WTC11 (cell line): ENCODE results near the gene FMC1. TPM values are rescaled to one million over a fixed set of nuclear protein-coding genes. Genes with fewer than 3 reads are reported as not detected.

ENCODE experiments used
- ATAC-seq: fragments of 200-7000 bp; cut with Tn5 transposase; 2 replicates; pipeline ENCODE4 v1.10.0; 2021; ENCODE audit warnings: mild to moderate bottlenecking, moderate library complexity
- CTCF ChIA-PET: fragments of 300-600 bp; sonication (Branson Sonifier 250); formaldehyde crosslinking; loops from one replicate; lab custom pipeline; 2021; ENCODE audit warnings: antibody characterized with exemption; lab: Charles Lee
- POLR2A ChIA-PET: fragments of 350-600 bp; sonication (Branson Sonifier 250); formaldehyde crosslinking; loops from one replicate; lab custom pipeline; 2021; ENCODE audit warnings: antibody characterized with exemption; lab: Charles Lee
- DNase-seq: peaks from one replicate; pipeline ENCODE4 v3.0.0; 2021; ENCODE audit warnings: low spot score
- H3K27ac Mint-ChIP-seq: 2 replicates; pipeline ENCODE4 v1.8.0; 2021; ENCODE audit warnings: mixed read lengths
- H3K27me3 Mint-ChIP-seq: 2 replicates; pipeline ENCODE4 v1.8.0; 2021; ENCODE audit warnings: low read depth, mild to moderate bottlenecking, moderate library complexity, mixed read lengths
- H3K36me3 Mint-ChIP-seq: 2 replicates; pipeline ENCODE4 v1.8.0; 2021; ENCODE audit warnings: mixed read lengths
- H3K4me1 Mint-ChIP-seq: 2 replicates; pipeline ENCODE4 v1.8.0; 2022; ENCODE audit warnings: mixed read lengths
- H3K4me3 Mint-ChIP-seq: 2 replicates; pipeline ENCODE4 v1.8.0; 2021; ENCODE audit warnings: mild to moderate bottlenecking, moderate library complexity, mixed read lengths
- H3K9me3 Mint-ChIP-seq: 2 replicates; pipeline ENCODE4 v1.8.0; 2021; ENCODE audit warnings: mixed read lengths
- AFF4 ChIP-seq: sonication (generic); formaldehyde crosslinking; IDR thresholded peaks from 2 replicates; pipeline ENCODE4 v1.8.1; 2023; ENCODE audit warnings: mild to moderate bottlenecking, missing genetic modification reagents, borderline replicate concordance
- AR ChIP-seq: fragments of 250-450 bp; sonication (Bioruptor Pico); IDR thresholded peaks from 2 replicates; pipeline ENCODE4 v1.9.0; 2021; ENCODE audit warnings: mild to moderate bottlenecking
- ATF6 ChIP-seq: sonication (generic); formaldehyde crosslinking; IDR thresholded peaks from 2 replicates; pipeline ENCODE4 v1.8.1; 2023; ENCODE audit warnings: mild to moderate bottlenecking, missing genetic modification reagents
- CREB1 ChIP-seq: sonication (generic); formaldehyde crosslinking; IDR thresholded peaks from 2 replicates; pipeline ENCODE4 v1.8.0; 2023; ENCODE audit warnings: mild to moderate bottlenecking, missing genetic modification reagents
- ERG ChIP-seq: fragments of 250-450 bp; sonication (Bioruptor Pico); IDR thresholded peaks from 2 replicates; pipeline ENCODE4 v1.8.0; 2021; ENCODE audit warnings: mild to moderate bottlenecking
- FOXP4 ChIP-seq: sonication (generic); formaldehyde crosslinking; IDR thresholded peaks from 2 replicates; pipeline ENCODE4 v1.8.0; 2022; ENCODE audit warnings: mild to moderate bottlenecking, missing genetic modification reagents
- NFYB ChIP-seq: sonication (generic); formaldehyde crosslinking; conservative IDR thresholded peaks from 2 replicates; pipeline ENCODE4 v1.8.0; 2022; ENCODE audit warnings: low read depth, missing genetic modification reagents
- PRDM15 ChIP-seq: sonication (generic); formaldehyde crosslinking; IDR thresholded peaks from 2 replicates; pipeline ENCODE4 v1.8.0; 2022; ENCODE audit warnings: missing genetic modification reagents
- RELA ChIP-seq: sonication (generic); formaldehyde crosslinking; IDR thresholded peaks from 2 replicates; pipeline ENCODE4 v1.8.1; 2022; ENCODE audit warnings: missing genetic modification reagents, mild to moderate bottlenecking, borderline replicate concordance
- USF1 ChIP-seq: sonication (generic); formaldehyde crosslinking; IDR thresholded peaks from 2 replicates; pipeline ENCODE4 v1.8.0; 2022; ENCODE audit warnings: mild to moderate bottlenecking, missing genetic modification reagents
- ZMAT4 ChIP-seq: fragments of 250-450 bp; sonication (Bioruptor Pico); IDR thresholded peaks from 2 replicates; pipeline ENCODE4 v1.9.0; 2021; ENCODE audit warnings: mild to moderate bottlenecking
- ZNF219 ChIP-seq: sonication (generic); formaldehyde crosslinking; IDR thresholded peaks from 2 replicates; pipeline ENCODE4 v1.8.0; 2023; ENCODE audit warnings: missing genetic modification reagents, mild to moderate bottlenecking, borderline replicate concordance
- ZNF263 ChIP-seq: sonication (generic); formaldehyde crosslinking; IDR thresholded peaks from 2 replicates; pipeline ENCODE4 v1.8.1; 2022; ENCODE audit warnings: low read depth, mild to moderate bottlenecking, moderate library complexity, missing genetic modification reagents
- ZNF396 ChIP-seq: fragments of 250-450 bp; sonication (Bioruptor Pico); IDR thresholded peaks from 2 replicates; pipeline ENCODE4 v1.8.0; 2021; ENCODE audit warnings: mild to moderate bottlenecking, moderate library complexity, borderline replicate concordance
- ZNF532 ChIP-seq: fragments of 250-450 bp; sonication (Bioruptor Pico); IDR thresholded peaks from 2 replicates; pipeline ENCODE4 v1.9.0; 2021; ENCODE audit warnings: mild to moderate bottlenecking, borderline replicate concordance
- total RNA-seq: library from RNA; stranded (reverse); gene quantifications from 3 replicates; pipeline ENCODE4 v1.2.3, GENCODE V29; 2021

FMC1 gene
- total RNA-seq, 1 experiment from 2014 or later, result 16.3 TPM

GRCh38 chr7:139345042-139345441, 3.9 kb downstream of the FMC1 start:
- H3K4me3 Mint-ChIP-seq, result no peak overlapping the region
- TF ChIP-seq USF1 (CRISPR knock-in tag) (no peak), RELA (CRISPR knock-in tag) (no peak), ZNF532 (CRISPR knock-in tag) (no peak), ZNF263 (no peak), NFYB (CRISPR knock-in tag) (no peak), ZNF396 (no peak), ZNF219 (no peak), PRDM15 (CRISPR knock-in tag) (no peak), ERG (CRISPR knock-in tag) (no peak), ZMAT4 (CRISPR knock-in tag) (no peak), ATF6 (no peak), FOXP4 (CRISPR knock-in tag) (no peak), CREB1 (CRISPR knock-in tag) (no peak), AFF4 (CRISPR knock-in tag) (no peak), AR (CRISPR knock-in tag) (no peak)

More at GRCh38 chr7:139345042-139345441, 3.9 kb downstream of the FMC1 start:
- ChIA-PET CTCF (no interaction called here), POLR2A (no interaction called here)
- Mint-ChIP-seq H3K9me3 (no peaks in the 10 kb centered on the region), H3K27ac (no peak overlapping the region), H3K4me1 (peaks cover 7% of the 10 kb centered on the region), H3K36me3 (peaks cover 16% of the 10 kb centered on the region), H3K27me3 (peaks cover 5% of the 10 kb centered on the region)
- ATAC-seq, result no peak
- DNase-seq, result no peak
